Adrenal gland (tissue), 5 donors: ENCODE results near the gene DYSF.

Experiments
- POLR2A ChIP-seq, 2 donors: fragments of 450-650 bp; IDR thresholded peaks; one replicate each; pipeline ENCODE4 v1.6.1; 2017; ENCODE audit warnings: antibody characterized with exemption in 2 of 2, mild to moderate bottlenecking in 2 of 2, moderate library complexity in 1 of 2
- TF ChIP-seq, protein P1 (sequence below), 6 experiments: fragments of 450-650 bp in 4 of 6; fragments of 200-600 bp in 2 of 6; sonication (generic) in 1 of 6; IDR thresholded peaks; 1 replicate in 5 of 6; 2 replicates in 1 of 6; pipeline versions ENCODE4 v1.5.1 to v1.8.0; 2016 to 2021; ENCODE audit warnings: antibody characterized with exemption in 6 of 6, mild to moderate bottlenecking in 2 of 6, moderate library complexity in 1 of 6
- donor health status: DM: no; HTN: no; CAD: no.

GRCh38 chr2:71706121-71706520, 252.8 kb downstream of the DYSF start:
- TF ChIP-seq, protein P1, sequence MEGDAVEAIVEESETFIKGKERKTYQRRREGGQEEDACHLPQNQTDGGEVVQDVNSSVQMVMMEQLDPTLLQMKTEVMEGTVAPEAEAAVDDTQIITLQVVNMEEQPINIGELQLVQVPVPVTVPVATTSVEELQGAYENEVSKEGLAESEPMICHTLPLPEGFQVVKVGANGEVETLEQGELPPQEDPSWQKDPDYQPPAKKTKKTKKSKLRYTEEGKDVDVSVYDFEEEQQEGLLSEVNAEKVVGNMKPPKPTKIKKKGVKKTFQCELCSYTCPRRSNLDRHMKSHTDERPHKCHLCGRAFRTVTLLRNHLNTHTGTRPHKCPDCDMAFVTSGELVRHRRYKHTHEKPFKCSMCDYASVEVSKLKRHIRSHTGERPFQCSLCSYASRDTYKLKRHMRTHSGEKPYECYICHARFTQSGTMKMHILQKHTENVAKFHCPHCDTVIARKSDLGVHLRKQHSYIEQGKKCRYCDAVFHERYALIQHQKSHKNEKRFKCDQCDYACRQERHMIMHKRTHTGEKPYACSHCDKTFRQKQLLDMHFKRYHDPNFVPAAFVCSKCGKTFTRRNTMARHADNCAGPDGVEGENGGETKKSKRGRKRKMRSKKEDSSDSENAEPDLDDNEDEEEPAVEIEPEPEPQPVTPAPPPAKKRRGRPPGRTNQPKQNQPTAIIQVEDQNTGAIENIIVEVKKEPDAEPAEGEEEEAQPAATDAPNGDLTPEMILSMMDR (IDR thresholded peaks at IDR 0.05): no peak
- TF ChIP-seq POLR2A (IDR thresholded peaks at IDR 0.05): no peak
